K562 (cell line): Measurements from ENCODE around the gene STAT6. TPM values are rescaled to one million over a fixed set of nuclear protein-coding genes. Genes with fewer than 3 reads are reported as not detected.

ENCODE experiments used
- CEBPG ChIP-seq, 3 experiments: fragments of 200-800 bp in 1 of 3; sonication (Bioruptor generic) in 1 of 3; sonication (generic) in 1 of 3; formaldehyde crosslinking in 1 of 3; IDR thresholded peaks in 2 of 3; conservative IDR thresholded peaks in 1 of 3; 2 replicates each; pipeline versions ENCODE4 v1.6.1 to v1.8.0; 2016 to 2022; ENCODE audit warnings: missing compliant biosample characterization in 2 of 3, missing genetic modification characterization in 2 of 3, mild to moderate bottlenecking in 1 of 3, missing genetic modification reagents in 1 of 3
- FOXA3 ChIP-seq, 2 experiments: fragments of 450-650 bp in 1 of 2; sonication (generic) in 1 of 2; formaldehyde crosslinking; IDR thresholded peaks in 1 of 2; conservative IDR thresholded peaks in 1 of 2; 2 replicates each; pipeline versions ENCODE4 v1.4.0 to v1.8.0; 2020 to 2022; ENCODE audit warnings: mild to moderate bottlenecking in 2 of 2, missing genetic modification reagents in 1 of 2
- MTA1 ChIP-seq: fragments of 450-650 bp; IDR thresholded peaks from 2 replicates; pipeline ENCODE4 v1.6.1; 2017; ENCODE audit warnings: borderline replicate concordance
- PHF8 ChIP-seq: fragments of 200-600 bp; sonication (generic); IDR thresholded peaks from 2 replicates; pipeline ENCODE4 v1.6.1; 2012; ENCODE audit warnings: mixed run types, mild to moderate bottlenecking, inconsistent platforms, low read length, moderate library complexity, borderline replicate concordance
- SMAD4 ChIP-seq: fragments of 250-450 bp; sonication (Bioruptor Pico); conservative IDR thresholded peaks from 2 replicates; pipeline ENCODE4 v1.8.0; 2021; ENCODE audit warnings: inconsistent platforms, mild to moderate bottlenecking, moderate library complexity
- SMARCC2 ChIP-seq: fragments of 450-650 bp; IDR thresholded peaks from 2 replicates; pipeline ENCODE4 v1.6.1; 2017; ENCODE audit warnings: antibody characterized with exemption, moderate library complexity, mild to moderate bottlenecking, low read depth
- TFE3 ChIP-seq: fragments of 450-650 bp; formaldehyde crosslinking; IDR thresholded peaks from 2 replicates; pipeline ENCODE4 v1.4.0; 2020; ENCODE audit warnings: mild to moderate bottlenecking, mixed read lengths
- ZNF449 ChIP-seq: fragments of 250-450 bp; sonication (Bioruptor Pico); IDR thresholded peaks from 2 replicates; pipeline ENCODE4 v1.8.0; 2022; ENCODE audit warnings: moderate library complexity, mild to moderate bottlenecking, inconsistent platforms
- polyA plus RNA-seq, 8 experiments: library from polyadenylated mRNA; depleted of rRNA in 4 of 8; stranded (reverse) in 5 of 8; unstranded in 3 of 8; fragments of >200 nt; fragmentation: Nextera tagmentation in 2 of 8; fragmentation: Illumina TruSeq in 1 of 8; extraction: Ambion mirVana in 2 of 8; extraction: Trizol in 1 of 8; gene quantifications; 2 replicates each; pipeline versions ENCODE4 v1.2.1 to v1.2.3, GENCODE V29; 2011 to 2014; ENCODE audit warnings: inconsistent platforms in 1 of 8, missing spikeins in 1 of 8
- total RNA-seq, 7 experiments: library from RNA; depleted of rRNA in 6 of 7; stranded (reverse); fragments of >200 nt in 6 of 7; fragmentation: Illumina TruSeq in 2 of 7; extraction: Trizol in 2 of 7; gene quantifications; 2 replicates each; pipeline versions ENCODE4 v1.2.1 to v1.2.3, GENCODE V29; 2011 to 2021; ENCODE audit warnings: low replicate concordance in 1 of 7
- TF ChIP-seq, protein P1 (sequence below): fragments of 250-450 bp; sonication (Bioruptor Pico); IDR thresholded peaks from 2 replicates; pipeline ENCODE4 v1.4.0; 2020
- TF ChIP-seq, protein P2 (sequence below): sonication (generic); formaldehyde crosslinking; IDR thresholded peaks from 2 replicates; pipeline ENCODE4 v1.4.0; 2020; ENCODE audit warnings: mild to moderate bottlenecking, missing genetic modification reagents

The STAT6 gene
- total and polyA plus RNA-seq, 9 of the 15 experiments (the other 6 are each of a cell fraction or from before 2014, with no cell fraction given) = 2.4 to 49.5 (median 26.5) TPM

DNA sequence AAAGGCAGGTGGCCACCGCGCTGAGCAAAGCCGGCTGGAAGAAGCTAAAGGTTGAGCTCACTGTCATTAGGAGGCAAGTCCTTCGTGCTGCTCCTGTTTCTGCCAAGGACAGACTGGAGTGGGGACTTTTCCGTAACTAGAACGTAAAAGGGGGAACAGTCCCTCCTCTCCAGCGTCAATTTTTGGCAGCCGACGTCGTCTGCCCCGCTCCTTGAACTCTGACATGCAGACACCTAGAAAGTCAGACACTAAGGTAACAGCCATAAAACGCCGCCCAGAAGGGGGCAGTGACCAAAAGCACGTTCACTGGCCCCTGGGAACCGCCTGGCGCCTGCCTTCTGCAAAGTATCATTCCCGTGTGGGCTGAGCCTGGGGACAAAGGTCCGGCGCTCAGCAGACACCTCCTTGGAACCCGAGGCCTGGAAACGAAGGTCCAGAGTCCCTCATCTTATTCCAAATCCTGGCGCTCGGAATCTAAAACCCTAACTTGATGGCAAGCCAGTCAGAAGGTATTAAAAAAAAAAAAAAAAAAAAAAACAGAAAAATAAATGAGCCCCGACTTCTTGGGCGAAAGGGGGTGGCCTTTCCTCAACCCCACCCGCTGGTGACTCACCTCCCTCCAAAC, 16.1 kb upstream of the STAT6 start (continued):
- TF ChIP-seq SMARCC2 (0 out of 2 replicates have a peak, but pooled peaks have one; percentile 35), ZNF449 (CRISPR knock-in tag) (no peak), FOXA3 (CRISPR knock-in tag; conservative IDR thresholded peaks at IDR 0.05 in 1 of 2, IDR thresholded peaks at IDR 0.05 in 1 of 2) (0 out of 4 replicates have a peak, but pooled peaks of 1 of the 2 experiments have one; percentile 41), CEBPG (CRISPR knock-in tag; IDR thresholded peaks at IDR 0.05) (no peak), CEBPG (tag; conservative IDR thresholded peaks at IDR 0.05 in 1 of 2, IDR thresholded peaks at IDR 0.05 in 1 of 2) (no peak), MTA1 (0 out of 2 replicates have a peak, but pooled peaks have one; percentile 40), TFE3 (CRISPR knock-in tag) (no peak), PHF8 (no peak), SMAD4 (peak; percentile 58)
- TF ChIP-seq, protein P1, sequence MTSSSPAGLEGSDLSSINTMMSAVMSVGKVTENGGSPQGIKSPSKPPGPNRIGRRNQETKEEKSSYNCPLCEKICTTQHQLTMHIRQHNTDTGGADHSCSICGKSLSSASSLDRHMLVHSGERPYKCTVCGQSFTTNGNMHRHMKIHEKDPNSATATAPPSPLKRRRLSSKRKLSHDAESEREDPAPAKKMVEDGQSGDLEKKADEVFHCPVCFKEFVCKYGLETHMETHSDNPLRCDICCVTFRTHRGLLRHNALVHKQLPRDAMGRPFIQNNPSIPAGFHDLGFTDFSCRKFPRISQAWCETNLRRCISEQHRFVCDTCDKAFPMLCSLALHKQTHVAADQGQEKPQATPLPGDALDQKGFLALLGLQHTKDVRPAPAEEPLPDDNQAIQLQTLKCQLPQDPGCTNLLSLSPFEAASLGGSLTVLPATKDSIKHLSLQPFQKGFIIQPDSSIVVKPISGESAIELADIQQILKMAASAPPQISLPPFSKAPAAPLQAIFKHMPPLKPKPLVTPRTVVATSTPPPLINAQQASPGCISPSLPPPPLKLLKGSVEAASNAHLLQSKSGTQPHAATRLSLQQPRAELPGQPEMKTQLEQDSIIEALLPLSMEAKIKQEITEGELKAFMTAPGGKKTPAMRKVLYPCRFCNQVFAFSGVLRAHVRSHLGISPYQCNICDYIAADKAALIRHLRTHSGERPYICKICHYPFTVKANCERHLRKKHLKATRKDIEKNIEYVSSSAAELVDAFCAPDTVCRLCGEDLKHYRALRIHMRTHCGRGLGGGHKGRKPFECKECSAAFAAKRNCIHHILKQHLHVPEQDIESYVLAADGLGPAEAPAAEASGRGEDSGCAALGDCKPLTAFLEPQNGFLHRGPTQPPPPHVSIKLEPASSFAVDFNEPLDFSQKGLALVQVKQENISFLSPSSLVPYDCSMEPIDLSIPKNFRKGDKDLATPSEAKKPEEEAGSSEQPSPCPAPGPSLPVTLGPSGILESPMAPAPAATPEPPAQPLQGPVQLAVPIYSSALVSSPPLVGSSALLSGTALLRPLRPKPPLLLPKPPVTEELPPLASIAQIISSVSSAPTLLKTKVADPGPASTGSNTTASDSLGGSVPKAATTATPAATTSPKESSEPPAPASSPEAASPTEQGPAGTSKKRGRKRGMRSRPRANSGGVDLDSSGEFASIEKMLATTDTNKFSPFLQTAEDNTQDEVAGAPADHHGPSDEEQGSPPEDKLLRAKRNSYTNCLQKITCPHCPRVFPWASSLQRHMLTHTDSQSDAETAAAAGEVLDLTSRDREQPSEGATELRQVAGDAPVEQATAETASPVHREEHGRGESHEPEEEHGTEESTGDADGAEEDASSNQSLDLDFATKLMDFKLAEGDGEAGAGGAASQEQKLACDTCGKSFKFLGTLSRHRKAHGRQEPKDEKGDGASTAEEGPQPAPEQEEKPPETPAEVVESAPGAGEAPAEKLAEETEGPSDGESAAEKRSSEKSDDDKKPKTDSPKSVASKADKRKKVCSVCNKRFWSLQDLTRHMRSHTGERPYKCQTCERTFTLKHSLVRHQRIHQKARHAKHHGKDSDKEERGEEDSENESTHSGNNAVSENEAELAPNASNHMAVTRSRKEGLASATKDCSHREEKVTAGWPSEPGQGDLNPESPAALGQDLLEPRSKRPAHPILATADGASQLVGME (CRISPR knock-in tag) = no peak
- TF ChIP-seq, protein P2, sequence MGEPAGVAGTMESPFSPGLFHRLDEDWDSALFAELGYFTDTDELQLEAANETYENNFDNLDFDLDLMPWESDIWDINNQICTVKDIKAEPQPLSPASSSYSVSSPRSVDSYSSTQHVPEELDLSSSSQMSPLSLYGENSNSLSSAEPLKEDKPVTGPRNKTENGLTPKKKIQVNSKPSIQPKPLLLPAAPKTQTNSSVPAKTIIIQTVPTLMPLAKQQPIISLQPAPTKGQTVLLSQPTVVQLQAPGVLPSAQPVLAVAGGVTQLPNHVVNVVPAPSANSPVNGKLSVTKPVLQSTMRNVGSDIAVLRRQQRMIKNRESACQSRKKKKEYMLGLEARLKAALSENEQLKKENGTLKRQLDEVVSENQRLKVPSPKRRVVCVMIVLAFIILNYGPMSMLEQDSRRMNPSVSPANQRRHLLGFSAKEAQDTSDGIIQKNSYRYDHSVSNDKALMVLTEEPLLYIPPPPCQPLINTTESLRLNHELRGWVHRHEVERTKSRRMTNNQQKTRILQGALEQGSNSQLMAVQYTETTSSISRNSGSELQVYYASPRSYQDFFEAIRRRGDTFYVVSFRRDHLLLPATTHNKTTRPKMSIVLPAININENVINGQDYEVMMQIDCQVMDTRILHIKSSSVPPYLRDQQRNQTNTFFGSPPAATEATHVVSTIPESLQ (CRISPR knock-in tag) = no peak
